GM19025 (cell line): ENCODE measurements around the gene CKLF.
"Not testable (repeated sequence)": the region's sequence is repeated elsewhere in the genome, so short reads cannot be mapped to it uniquely, and the experiment has no call there.

ENCODE experiments used
- ATAC-seq: cut with Tn5 transposase; IDR thresholded peaks from one replicate; pipeline ENCODE4 v1.9.1; 2021; ENCODE audit warnings: mild to moderate bottlenecking, low read depth, moderate library complexity; ENCODE audit not compliant: unreplicated experiment

Gene CKLF

DNA sequence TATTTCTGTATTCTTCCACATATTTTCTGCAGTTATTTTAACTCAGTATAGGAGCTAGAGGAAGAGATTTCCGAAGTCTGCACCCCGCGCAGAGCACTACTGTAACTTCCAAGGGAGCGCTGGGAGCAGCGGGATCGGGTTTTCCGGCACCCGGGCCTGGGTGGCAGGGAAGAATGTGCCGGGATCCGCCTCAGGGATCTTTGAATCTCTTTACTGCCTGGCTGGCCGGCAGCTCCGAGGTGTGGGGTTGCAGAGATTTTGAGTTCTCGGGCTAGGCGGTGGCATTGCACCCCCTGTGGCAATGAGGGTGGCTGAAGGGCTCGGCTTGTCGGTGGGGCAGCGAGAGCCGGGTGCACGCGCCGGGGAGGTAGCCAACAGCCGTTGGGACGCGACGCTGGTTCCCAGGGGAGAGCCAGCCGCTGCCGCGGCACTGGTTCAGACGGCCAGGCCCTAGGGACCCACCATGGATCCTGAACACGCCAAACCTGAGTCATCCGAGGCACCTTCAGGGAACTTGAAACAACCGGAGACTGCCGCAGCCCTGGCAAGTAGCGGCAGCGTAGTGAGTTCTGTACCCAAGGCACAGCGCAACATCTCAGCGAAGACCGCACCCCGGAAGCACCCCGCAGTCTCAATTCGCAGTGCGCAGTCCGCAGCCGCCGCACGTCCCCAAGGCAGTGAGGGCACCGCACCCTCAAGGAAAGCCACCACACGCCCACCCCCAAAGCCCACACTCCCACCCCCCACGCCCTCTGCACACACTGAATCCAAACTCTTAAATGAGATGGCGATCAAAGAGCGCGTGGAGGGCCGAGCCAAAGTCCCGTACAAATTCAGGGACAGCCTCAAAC lies 13.9 kb downstream of the CKLF start, which contains the start of gene CMTM1:
CMTM1 (plus strand) TSS at position 389 of the 851 bp plus-strand sequence; CDS start at position 464, 75 bp downstream.
- no peak for ATAC-seq

DNA sequence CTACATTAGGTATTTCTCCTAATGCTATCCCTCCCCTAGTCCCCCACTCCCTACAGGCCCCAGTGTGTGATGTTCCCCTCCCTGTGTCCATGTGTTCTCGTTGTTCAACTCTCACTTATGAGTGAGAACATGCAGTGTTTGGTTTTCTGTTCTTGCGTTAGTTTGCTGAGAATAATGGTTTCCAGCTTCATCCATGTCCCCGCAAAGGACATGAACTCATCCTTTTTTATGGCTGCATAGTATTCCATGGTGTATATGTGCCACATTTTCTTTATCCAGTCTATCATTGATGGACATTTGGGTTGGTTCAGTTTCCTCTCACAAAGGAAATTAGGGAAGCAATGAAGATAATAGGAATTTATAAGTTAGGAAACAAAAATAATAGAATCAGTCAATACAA lies 14.9 kb downstream of the CKLF start:
- not testable (repeated sequence) for ATAC-seq

DNA sequence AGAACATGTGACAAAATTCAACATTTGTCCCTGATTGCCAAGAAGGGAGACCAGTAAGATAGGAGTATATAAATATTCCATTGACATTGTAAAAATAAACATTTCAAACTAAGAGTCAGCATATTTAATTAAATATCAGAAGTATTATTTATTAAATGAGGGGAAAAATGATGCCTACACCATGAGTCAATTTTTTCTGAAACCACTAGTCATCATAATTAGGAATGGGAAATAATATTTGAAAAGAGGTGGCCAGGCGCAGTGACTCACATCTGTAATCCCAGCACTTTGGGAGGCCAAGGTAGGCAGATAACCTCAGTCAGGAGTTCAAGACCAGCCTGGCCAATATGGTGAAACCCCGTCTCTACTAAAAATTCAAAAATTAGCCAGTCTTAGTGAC lies 16.0 kb downstream of the CKLF start:
- ATAC-seq: no peak

DNA sequence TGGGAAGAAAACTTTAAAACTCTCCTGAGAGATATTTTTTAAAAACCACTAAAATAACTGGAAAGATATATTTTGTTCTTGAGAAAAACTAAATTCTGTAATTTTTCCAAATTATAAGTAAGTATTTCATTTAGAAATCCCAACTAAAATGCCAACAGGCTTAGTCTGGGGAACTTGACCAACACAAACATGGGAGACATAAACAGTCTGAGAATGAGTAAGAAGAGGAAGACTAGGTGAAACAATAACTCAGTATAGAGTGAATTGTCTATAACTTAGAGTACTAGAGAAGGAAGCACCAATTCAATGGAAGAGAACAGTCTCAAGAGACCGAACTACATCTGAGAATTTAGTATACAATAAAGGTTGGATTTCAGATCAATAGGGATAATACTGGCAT lies 16.8 kb downstream of the CKLF start:
- ATAC-seq: no peak

DNA sequence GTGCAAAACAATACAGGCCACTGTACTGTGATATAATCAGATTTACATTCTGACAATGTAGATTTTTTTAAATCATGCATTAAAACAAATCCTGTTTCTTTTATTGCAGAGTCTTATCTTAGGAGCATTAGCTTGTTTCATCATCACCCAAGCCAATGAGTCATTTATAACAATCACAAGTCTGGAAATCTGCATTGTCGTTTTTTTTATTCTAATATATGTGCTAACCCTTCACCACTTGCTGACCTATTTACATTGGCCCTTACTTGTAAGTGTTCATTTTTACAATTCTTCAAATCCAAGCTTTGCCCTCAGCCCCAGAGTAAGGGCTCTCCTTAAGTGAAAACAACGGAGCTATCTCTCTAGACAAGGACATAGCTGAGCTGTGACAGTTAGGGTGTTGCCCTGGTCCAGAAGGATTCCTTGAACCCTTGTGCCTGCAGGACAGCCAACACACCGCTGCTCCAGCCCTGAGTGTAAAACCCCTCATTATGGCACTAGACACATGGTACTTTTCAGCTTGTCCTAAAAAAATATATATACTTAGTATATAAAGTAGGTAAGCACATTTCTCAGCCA lies 17.5 kb downstream of the CKLF start:
- ATAC-seq: no peak

DNA sequence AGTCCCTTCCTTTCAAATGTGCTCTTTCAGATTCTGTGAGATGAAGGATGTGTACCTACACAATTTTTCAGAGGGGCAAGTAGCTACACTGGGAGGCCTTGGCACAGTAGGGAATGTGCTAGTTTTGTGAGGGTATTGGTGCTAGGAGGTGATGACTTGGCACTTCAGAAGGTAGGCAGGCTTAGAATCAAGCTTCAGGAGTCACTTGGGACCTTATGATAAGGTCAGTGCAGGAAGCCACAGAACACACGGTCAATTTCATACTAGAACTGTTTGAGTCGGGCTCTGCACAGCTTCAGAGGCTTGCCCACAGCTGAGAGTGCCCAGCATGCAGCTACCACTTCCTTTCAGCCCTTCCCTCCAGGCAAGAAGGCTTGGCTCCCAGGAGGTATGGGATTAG lies 20.0 kb downstream of the CKLF start:
- ATAC-seq: no peak

DNA sequence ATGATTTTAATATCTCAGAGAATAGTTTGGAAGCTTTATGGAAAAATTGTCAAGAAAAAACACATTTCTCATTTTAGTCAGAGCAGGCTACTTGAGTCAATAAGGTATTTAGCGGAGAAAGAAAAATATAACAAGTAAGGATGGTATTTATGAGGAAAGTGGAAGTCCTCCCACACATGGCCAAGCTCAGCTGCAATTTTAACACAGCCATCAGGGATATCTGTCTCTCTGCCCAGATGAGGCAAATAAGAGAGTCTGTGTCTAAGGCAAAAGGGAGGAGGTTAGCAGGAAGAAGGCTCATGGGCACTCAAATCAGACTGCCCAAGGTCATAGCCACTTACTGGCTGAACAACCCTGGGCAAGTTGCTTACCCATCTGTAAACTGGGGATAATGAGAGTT lies 21.7 kb downstream of the CKLF start:
- no peak for ATAC-seq

DNA sequence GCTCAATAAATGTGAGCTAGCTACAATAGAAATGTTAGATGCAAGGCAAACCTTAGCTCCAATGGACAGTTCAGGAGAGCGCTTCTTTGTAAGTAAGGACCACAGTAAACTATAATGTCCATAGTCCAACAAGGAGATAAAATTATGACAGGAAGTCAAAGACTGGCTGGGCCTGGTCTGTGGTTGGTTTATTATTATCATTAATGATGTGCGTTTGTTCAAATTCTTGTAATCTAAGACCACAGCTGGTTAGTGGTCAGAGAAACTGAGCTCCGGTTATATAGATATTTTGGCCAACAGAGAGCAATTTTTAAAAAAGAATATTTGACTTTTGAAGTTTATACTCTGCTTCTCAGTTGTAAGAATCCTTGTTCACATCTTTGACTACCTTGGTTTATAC lies 22.2 kb downstream of the CKLF start:
- no peak for ATAC-seq

DNA sequence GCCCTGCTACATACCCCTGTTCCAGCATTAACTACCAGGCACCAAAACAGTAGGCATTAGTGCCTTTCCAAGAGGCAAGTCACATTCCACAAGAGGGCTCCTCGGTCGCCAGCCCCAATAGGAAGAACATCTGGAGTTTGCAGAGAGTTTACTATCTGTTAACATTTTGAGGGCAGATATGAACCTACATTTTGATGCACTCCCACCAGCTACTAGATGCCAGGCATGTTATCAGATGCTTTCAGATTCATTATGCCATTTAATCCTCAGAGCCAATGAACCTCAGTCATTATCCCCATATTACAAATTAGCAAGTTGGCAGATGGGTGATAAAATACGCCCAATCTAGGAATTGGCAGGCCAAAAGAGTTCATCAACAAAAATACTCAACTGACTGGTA lies 22.7 kb downstream of the CKLF start:
- ATAC-seq: no peak

DNA sequence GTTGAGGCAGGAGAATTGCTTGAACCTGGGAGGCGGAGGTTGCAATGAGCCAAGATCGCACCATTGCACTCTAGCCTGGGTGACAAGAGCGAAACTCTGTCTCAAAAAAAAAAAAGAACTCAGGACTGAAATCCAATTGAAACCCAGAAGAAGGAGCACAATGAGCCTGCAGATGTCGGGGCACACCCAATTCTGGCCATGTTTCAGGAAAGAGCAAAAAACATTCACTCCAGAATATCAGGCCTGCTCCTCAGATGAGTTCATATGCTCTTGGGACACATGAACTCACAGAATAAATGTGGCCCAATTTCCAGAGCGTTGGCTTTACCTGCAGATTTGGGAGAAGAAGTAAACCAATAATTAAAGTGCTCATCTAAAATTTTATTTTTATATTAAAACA lies 23.9 kb downstream of the CKLF start:
- no peak for ATAC-seq

DNA sequence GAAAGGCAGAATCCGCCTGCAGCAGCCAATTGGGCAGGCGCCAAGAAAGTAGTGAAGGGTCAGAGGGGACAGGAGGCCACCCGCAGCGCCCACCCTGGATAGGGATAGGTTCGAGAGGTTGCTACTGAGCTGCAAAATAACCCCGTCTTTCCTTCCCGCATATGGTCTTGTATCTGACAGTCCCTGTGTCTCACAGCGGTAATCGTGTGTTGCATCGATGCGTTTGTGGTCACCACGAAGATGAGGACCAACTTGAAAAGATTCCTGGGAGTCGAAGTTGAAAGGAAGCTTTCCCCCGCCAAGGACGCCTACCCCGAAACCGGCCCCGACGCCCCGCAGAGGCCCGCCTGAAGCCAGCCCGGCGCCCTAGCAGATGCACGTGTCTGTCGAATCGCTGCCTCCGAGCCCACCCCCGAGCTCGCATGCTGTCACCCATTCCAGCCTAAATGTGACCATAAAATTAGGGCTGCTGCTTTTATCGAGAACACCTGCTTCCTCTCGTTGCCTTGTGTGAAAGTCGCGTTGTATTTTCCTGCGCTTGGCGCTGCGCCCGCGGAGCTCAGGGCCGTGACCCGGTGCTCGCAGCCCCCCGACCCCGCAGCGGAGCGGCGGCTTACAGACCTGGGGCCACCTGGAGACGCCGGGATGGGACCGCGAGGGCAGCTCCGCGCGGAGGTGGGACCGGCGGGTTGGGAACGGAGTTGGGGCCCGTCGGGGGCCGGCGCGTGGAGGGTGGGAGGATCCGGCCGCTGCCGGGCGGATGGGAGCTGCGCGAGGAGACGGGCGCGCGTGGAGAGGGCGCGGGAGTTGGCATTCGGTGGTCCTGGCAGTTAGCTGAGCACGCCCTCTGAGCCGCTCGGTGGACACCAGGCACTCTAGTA lies 26.5 kb downstream of the CKLF start, which contains the start of gene CMTM2:
CMTM2 (plus strand) TSS at position 813 of the 881 bp plus-strand sequence. CDS start 145 bp downstream, outside the sequence.
- ATAC-seq: no peak

DNA sequence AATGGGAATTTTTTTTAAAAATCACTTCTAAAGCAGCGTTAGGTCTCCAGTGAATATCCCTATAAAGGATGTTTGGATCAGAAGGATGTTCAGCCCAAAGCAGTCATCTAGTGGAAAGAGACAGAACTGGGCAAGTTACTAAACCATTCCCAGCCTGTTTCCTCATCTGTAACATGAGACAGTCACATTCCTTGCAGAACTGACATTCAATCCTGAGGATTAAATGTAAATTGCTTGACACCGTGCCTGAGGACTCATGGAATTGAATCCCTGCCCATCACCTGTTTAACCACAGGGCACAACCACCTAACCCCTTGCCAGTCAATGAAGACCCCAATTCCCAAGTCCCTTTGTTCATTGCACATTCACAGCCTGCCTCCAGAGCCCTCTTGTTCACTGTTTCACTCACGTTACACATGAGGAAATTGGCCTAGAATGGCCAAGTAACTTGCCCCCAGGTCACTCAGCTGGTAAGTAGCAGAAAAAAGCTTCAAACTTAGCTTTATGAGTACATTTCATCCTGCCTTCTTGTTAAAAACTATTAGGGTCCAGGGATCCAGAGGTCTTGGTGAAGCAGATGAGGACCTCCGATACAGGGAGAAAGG lies 28.3 kb downstream of the CKLF start:
- ATAC-seq: no peak

DNA sequence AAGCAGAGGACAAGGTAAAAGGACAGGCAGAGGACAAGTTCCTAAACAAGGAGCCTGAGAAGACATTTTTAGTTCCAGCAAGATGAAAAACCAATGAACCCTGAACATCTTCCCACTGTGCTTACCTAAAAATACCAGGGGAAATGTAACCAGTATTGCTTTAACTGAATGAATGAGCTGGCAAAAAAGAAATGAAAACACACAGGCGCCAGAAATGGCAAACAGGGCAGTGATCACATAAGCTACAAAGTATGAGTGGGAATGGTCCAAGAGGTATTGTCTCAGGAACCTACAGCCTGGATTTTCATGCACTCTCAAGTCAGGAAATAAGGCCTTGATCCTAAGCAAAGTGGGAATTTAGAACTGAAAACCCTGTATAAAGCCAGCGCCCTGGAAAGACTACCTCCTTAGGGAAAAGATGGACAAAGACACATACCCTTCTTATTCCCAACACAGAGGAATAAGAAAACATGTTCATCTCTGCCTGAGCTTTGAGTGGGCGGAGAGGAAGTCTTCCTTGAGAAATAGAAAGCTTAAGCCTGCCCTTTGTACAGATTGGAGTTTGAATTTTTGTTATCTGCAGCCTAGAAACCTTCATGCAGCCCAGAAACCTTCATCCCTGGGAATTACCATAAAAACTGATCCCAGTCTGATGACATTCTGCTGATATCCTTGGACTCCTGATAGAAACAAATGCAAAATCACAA lies 29.0 kb downstream of the CKLF start:
- no peak for ATAC-seq

DNA sequence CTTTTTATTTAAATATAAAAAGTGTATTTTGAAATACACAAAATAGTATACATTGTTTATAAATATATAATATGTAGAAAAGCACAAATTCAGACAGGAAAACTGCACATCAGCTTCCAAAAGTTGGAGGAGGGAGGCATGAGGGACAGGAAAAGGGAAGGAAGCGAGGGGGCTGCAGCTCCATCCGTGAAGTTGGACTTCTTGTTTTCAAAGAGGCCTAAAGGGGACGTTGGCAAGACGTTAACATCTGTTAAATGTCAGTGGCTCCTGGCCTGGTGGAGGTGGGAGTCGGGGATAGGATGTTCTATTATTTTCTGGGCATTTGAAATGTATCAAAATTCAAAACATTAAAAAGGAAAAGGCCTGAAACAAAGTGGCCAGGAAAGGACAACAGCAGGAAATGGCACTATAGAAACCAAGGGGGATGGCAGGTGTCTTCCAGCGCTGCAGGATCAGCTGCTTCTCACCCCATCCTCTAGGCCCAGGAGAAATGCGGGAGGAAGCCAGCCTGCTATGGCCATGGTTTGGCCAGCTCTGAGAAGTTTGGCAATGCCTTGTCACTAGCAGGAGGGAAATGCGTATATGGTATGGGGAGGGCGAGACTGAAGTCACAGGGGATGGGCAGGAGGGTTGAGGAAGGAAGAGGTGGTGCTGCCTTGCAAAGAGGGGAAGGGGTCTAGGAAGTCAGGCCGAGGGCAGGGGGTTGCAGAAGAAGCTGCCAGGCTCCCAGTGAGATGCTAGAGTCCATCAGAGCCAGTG lies 33.3 kb downstream of the CKLF start:
- no peak for ATAC-seq

DNA sequence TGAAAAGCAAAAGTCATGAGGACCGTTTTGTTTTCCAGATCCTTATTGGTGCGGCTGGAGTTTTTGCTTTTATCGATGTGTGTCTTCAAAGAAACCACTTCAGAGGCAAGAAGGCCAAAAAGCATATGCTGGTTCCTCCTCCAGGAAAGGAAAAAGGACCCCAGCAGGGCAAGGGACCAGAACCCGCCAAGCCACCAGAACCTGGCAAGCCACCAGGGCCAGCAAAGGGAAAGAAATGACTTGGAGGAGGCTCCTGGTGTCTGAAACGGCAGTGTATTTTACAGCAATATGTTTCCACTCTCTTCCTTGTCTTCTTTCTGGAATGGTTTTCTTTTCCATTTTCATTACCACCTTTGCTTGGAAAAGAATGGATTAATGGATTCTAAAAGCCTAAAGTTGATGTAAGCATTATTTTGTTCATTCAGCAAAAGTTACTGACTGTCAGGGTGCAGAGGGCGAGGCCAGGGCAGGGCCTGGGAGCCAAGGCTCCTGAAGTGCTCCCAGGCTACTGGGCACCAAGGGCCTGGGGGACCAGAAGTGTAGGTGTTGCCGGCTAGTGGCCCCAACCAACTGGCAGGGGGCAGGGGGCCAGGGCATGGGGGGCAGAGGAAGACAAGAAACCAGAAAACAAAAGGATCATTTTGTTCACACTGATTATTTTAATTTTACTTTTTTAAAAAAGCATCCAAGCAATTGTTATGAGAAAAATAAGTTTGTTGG lies 35.7 kb downstream of the CKLF start:
- ATAC-seq: no peak

DNA sequence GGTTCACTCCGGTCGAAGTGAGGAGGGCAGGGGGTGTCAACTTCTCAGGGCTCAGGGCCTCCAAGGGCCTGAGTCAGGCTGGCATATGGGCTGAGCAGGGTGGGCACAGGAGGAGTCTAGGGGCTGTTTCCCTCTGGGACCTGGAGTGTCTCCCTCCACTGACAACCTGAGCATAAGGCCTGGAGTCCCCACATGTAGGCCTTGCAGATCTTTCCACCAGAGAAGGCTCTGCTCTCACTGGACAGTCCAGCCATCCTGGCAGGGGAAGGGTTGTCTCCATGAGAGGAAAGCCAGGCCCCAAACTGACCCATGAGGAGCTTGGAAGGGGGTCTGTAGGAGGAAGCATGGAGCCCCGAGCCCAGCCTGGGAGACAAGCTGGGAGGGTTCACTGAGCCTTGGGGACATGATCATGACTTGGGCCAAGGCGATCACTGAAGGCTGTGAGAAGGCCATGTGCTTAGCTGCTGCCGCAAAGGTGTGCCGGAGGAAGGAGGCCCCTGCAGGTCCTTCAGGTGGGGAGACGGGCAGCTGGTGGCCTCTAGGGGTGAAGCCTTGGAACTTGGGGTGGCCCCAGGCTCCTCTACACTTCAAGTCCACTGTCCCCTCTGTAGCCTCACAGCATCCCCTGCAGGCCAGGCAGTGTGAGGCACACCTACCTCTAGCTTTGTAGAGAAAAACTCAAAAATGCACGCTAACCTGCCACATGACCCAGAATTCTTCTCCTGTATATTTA lies 36.8 kb downstream of the CKLF start:
- ATAC-seq: no peak

DNA sequence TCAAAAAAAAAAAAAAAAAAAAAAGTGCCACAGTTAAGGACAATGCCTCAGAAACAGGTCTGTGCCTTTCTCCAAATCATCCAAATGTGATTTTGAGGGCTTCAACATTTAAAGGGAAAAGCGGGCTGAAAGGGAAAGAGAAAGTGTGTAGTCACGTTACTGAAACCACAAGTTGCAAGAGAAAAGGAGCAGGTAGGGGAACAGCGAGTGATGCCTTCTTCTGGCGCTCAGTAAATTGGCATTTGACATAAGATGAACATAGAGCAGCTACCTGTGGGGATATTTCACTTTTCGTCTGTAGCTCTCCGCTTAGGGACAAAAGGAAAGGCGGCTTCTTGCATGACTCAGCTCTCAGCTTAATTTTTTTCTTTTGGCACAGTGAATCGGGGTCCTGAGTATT lies 37.9 kb downstream of the CKLF start:
- ATAC-seq: no peak

DNA sequence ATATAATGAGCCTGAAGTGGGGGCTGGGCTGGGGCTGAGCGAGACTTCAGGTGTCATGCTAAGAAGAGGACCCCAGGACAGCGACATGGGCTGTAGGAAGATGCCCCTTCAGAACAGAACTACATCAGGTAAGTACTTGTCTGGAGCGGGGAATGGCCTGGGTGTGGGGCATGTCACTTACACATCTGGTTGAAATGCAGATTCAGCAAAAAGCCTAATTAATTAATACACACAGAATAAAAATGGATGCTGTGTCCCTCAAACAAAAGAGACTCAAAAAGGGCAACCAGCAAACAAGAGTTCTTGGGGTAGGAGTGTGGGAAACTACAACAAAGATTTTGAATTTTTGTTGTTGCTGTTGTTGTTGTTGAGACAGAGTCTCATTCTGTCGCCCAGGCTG lies 38.6 kb downstream of the CKLF start:
- ATAC-seq: no peak
